Measurements from ENCODE around the gene TREM1. TPM values are rescaled to one million over a fixed set of nuclear protein-coding genes. Genes with fewer than 3 reads are reported as not detected.

TREM1 gene
- total RNA-seq, 3 donors from 2014 or later, result 0.98 to 2.8 (median 1.3) TPM

GRCh38 chr6:41229721-41230120 is 56.8 kb downstream of the TREM1 start:
- DNase-seq (ENCODE audit: low spot score in 2 of 2), result no peak
- no peaks in the 10 kb centered on the region for H3K4me1 ChIP-seq
- intact Hi-C loops (cut with DNase I; ENCODE audit: low total_unique reads), result no loop called here
- no peak overlapping the region for H3K4me3 ChIP-seq
- H3K9me3 ChIP-seq, result no peaks in the 10 kb centered on the region
- TF ChIP-seq CTCF (IDR thresholded peaks at IDR 0.05) (no peak), POLR2A (IDR thresholded peaks at IDR 0.05) (no peak), POLR2AphosphoS5 (IDR thresholded peaks at IDR 0.05) (no peak)
- H3K27me3 ChIP-seq, result no peaks in the 10 kb centered on the region
- no peaks in the 10 kb centered on the region for H3K36me3 ChIP-seq
- H3K27ac ChIP-seq, result no peak overlapping the region

- TF ChIP-seq POLR2A (IDR thresholded peaks at IDR 0.05) (no peak), CTCF (IDR thresholded peaks at IDR 0.05) (no peak), POLR2AphosphoS5 (IDR thresholded peaks at IDR 0.05) (no peak)
- H3K27ac ChIP-seq, result no peak overlapping the region
- H3K9me3 ChIP-seq, result no peaks in the 10 kb centered on the region
- DNase-seq (ENCODE audit: low spot score in 2 of 2), result no peak
- intact Hi-C loops (cut with DNase I; ENCODE audit: low total_unique reads), result no loop called here
- H3K36me3 ChIP-seq, result no peaks in the 10 kb centered on the region
- no peak overlapping the region for H3K4me3 ChIP-seq
- no peaks in the 10 kb centered on the region for H3K27me3 ChIP-seq
- H3K4me1 ChIP-seq, result no peaks in the 10 kb centered on the region
Observed at GRCh38 chr6:41228616-41229015, 57.9 kb downstream of the TREM1 start.

DNA sequence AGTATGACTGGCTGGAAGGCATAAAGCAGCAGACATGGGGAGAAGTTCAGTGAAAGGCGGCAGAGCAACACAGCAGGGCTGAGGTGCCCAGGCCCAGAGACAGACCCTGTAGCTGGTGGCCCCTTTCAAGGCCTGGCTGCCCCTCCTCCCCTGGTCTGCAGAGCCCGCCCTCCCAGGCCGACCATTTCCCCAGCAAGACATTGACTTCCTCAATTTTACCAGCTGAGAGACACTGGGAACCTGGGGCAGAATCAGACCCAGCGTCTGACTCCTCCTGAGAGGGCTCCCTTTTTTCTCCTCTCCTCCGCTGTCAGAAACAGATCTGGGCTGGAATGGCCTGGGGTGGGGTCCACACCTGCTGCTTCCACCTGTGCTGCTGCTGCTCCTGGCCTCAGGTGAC is 58.4 kb downstream of the TREM1 start, which contains the start of gene TREML4:
TSS of gene TREML4 (plus strand) at position 254 of the 400 bp plus-strand sequence. CDS start at position 333, 79 bp downstream.
- Histone ChIP-seq H3K4me1 (no peaks in the 10 kb centered on the region), H3K27ac (no peak within 1 kb of the TSS), H3K36me3 (no peaks in the 10 kb centered on the region), H3K9me3 (no peaks in the 10 kb centered on the region), H3K4me3 (no peak within 1 kb of the TSS), H3K27me3 (no peaks in the 10 kb centered on the region)
- no peak for DNase-seq (ENCODE audit: low spot score in 2 of 2)
- no peak for TF ChIP-seq POLR2A (IDR thresholded peaks at IDR 0.05)
- TF ChIP-seq CTCF (IDR thresholded peaks at IDR 0.05), result no peak
- TF ChIP-seq POLR2AphosphoS5 (IDR thresholded peaks at IDR 0.05), result no peak
- intact Hi-C loops (cut with DNase I; ENCODE audit: low total_unique reads), result no loop called here

GRCh38 chr6:41226752-41227151 is 59.7 kb downstream of the TREM1 start:
- H3K27ac ChIP-seq, result no peak overlapping the region
- intact Hi-C loops (cut with DNase I; ENCODE audit: low total_unique reads), result no loop called here
- no peak for DNase-seq (ENCODE audit: low spot score in 2 of 2)
- H3K4me3 ChIP-seq, result no peak overlapping the region
- no peaks in the 10 kb centered on the region for H3K9me3 ChIP-seq
- no peaks in the 10 kb centered on the region for H3K36me3 ChIP-seq
- TF ChIP-seq CTCF (IDR thresholded peaks at IDR 0.05) (no peak), POLR2AphosphoS5 (IDR thresholded peaks at IDR 0.05) (no peak), POLR2A (IDR thresholded peaks at IDR 0.05) (no peak)
- H3K4me1 ChIP-seq, result no peaks in the 10 kb centered on the region
- H3K27me3 ChIP-seq, result no peaks in the 10 kb centered on the region

DNA sequence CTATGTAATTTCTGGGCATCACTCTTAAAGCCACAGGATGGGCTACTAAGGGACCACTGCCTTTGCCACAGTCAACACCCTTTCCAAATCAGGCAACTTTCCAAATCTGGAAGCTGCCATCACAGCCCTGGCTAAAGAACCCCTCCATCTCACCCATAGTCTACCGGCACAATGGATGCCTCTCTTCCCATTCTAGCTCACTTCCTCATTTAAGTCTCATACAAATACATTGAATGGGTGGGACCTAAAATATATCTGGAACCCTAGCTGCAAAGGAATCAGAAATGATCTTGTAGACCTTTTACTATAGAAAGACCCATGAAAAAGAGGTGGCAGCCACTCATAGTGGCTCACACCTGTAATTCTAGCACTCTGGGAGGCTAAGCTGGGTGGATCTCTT is 61.7 kb downstream of the TREM1 start:
- H3K27ac ChIP-seq, result no peak overlapping the region
- peaks cover 0 to 4% of the 10 kb centered on the region in 2 donors for H3K9me3 ChIP-seq
- TF ChIP-seq POLR2A (IDR thresholded peaks at IDR 0.05) (no peak), POLR2AphosphoS5 (IDR thresholded peaks at IDR 0.05) (no peak), CTCF (IDR thresholded peaks at IDR 0.05) (no peak)
- H3K4me3 ChIP-seq, result no peak overlapping the region
- H3K4me1 ChIP-seq, result no peaks in the 10 kb centered on the region
- intact Hi-C loops (cut with DNase I; ENCODE audit: low total_unique reads), result no loop called here
- no peaks in the 10 kb centered on the region for H3K36me3 ChIP-seq
- no peaks in the 10 kb centered on the region for H3K27me3 ChIP-seq
- DNase-seq (ENCODE audit: low spot score in 2 of 2), result no peak

Other genes starting within 250 kb of the TREM1 start
- 1 to 10 TPM; 1.1 to 2.0 (median 1.8) TPM for gene UNC5CL, start 247.5 kb downstream of the TREM1 start, total RNA-seq
- not detected for gene TSPO2, start 244.2 kb downstream of the TREM1 start, total RNA-seq
- gene APOBEC2, start 233.5 kb downstream of the TREM1 start, total RNA-seq, result not detected
- 10 to 100 TPM; 17.0 to 26.2 (median 22.3) TPM for gene OARD1, start 214.3 kb downstream of the TREM1 start, total RNA-seq
- gene NFYA, start 213.7 kb downstream of the TREM1 start, total RNA-seq, result 10 to 100 TPM; 28.6 to 33.4 (median 29.8) TPM
- 1 to 10 TPM in 1 of 3 donors, under 1 TPM in 2; 0.64 to 1.3 (median 0.98) TPM for gene TREML1, start 132.3 kb downstream of the TREM1 start, total RNA-seq
- 10 to 100 TPM in 2 of 3 donors, 1 to 10 TPM in 1; 7.7 to 31.6 (median 10.5) TPM for gene TREM2, start 123.6 kb downstream of the TREM1 start, total RNA-seq
- gene TREML2, start 85.5 kb downstream of the TREM1 start, total RNA-seq, result under 1 TPM in 2 of 3 donors, not detected in 1; under 0.01 to 0.15 TPM
- gene TREML4, start 58.3 kb downstream of the TREM1 start, total RNA-seq, result not detected
- gene NCR2, start 48.9 kb upstream of the TREM1 start, total RNA-seq, result not detected

Data from breast epithelium (tissue), 4 donors.